ENCODE data around the gene BTBD9.

DNA sequence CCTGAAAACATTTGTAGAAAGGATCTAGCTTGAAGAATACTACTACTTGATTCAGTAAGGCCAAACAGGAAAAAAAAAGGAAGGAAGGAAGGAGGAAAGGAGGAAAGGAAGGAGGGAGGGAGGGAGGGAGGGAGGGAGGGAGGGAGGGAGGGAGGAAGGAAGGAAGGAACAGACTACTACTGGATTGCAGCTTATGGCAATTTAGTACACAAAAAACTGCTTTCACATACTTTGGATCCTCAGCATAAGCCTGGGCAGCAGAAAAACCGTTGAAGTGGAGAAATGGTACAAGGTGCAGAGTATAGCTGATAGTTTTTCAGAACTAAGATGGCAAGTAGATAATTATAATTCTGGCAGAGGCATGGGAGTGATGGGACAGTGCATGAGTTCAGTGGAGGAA lies 201.6 kb downstream of the BTBD9 start:
- TF ChIP-seq CTCF (conservative IDR thresholded peaks at IDR 0.05; ENCODE audit: low read depth, low read length) (no peak), EZH2 (IDR thresholded peaks at IDR 0.05; ENCODE audit: low read length, unreplicated experiment) (no peak)

Data from PC-3 (cell line).